Measurements from ENCODE around the gene ZNRF3.
"Not testable (repeated sequence)": the region's sequence is repeated elsewhere in the genome, so short reads cannot be mapped to it uniquely, and the experiment has no call there.

Gene ZNRF3

GRCh38 chr22:28882878-28883656, at the start of gene ZNRF3:
TSS of gene ZNRF3 (plus strand) at chr22:28883572. CDS start at chr22:28883767, 195 bp downstream.
- no peak for TF ChIP-seq CTCF (IDR thresholded peaks at IDR 0.05; ENCODE audit: low read depth, low read length, missing control alignments)
- in situ Hi-C loops (cut with HindIII; ENCODE audit: low sequenced_read_pairs): loop anchor here (10.0 kb wide), 1 partner anchor 152 kb away; no protein-coding TSS in a partner anchor
- peak; percentile 78 for DNase-seq (ENCODE audit: low read depth)
- H3K4me3 ChIP-seq (ENCODE audit: low read depth, low read length): peak within 1 kb of the TSS; percentile 64

- no peak overlapping the region for H3K4me3 ChIP-seq (ENCODE audit: low read depth, low read length)
- in situ Hi-C loops (cut with HindIII; ENCODE audit: low sequenced_read_pairs): loop anchor here (10.0 kb wide), 1 partner anchor 241 kb away; no protein-coding TSS in a partner anchor
- no peak for TF ChIP-seq CTCF (IDR thresholded peaks at IDR 0.05; ENCODE audit: low read depth, low read length, missing control alignments)
- DNase-seq (ENCODE audit: low read depth): no peak
Observed at GRCh38 chr22:28835630-28836189, 47.7 kb upstream of the ZNRF3 start.

GRCh38 chr22:28837640-28838039, 45.7 kb upstream of the ZNRF3 start:
- in situ Hi-C loops (cut with HindIII; ENCODE audit: low sequenced_read_pairs): loop anchor here (10.0 kb wide), 1 partner anchor 243 kb away; no protein-coding TSS in a partner anchor
- no peak for TF ChIP-seq CTCF (IDR thresholded peaks at IDR 0.05; ENCODE audit: low read depth, low read length, missing control alignments)
- H3K4me3 ChIP-seq (ENCODE audit: low read depth, low read length): no peak overlapping the region
- DNase-seq (ENCODE audit: low read depth): no peak

GRCh38 chr22:28838971-28839370, 44.4 kb upstream of the ZNRF3 start:
- in situ Hi-C loops (cut with HindIII; ENCODE audit: low sequenced_read_pairs): loop anchor here (10.0 kb wide), 1 partner anchor 244 kb away; no protein-coding TSS in a partner anchor
- no peak for TF ChIP-seq CTCF (IDR thresholded peaks at IDR 0.05; ENCODE audit: low read depth, low read length, missing control alignments)
- no peak overlapping the region for H3K4me3 ChIP-seq (ENCODE audit: low read depth, low read length)
- DNase-seq (ENCODE audit: low read depth): no peak

- TF ChIP-seq CTCF (IDR thresholded peaks at IDR 0.05; ENCODE audit: low read depth, low read length, missing control alignments): no peak
- H3K4me3 ChIP-seq (ENCODE audit: low read depth, low read length): no peak overlapping the region
- DNase-seq (ENCODE audit: low read depth): no peak
- in situ Hi-C loops (cut with HindIII; ENCODE audit: low sequenced_read_pairs): loop anchor here (10.0 kb wide), 1 partner anchor 766 kb away; no protein-coding TSS in a partner anchor
Observed at GRCh38 chr22:28841111-28841510, 42.3 kb upstream of the ZNRF3 start.

- no peak for DNase-seq (ENCODE audit: low read depth)
- TF ChIP-seq CTCF (IDR thresholded peaks at IDR 0.05; ENCODE audit: low read depth, low read length, missing control alignments): no peak
- in situ Hi-C loops (cut with HindIII; ENCODE audit: low sequenced_read_pairs): loop anchor here (10.0 kb wide), 1 partner anchor 769 kb away; no protein-coding TSS in a partner anchor
- no peak overlapping the region for H3K4me3 ChIP-seq (ENCODE audit: low read depth, low read length)
Observed at GRCh38 chr22:28843633-28844032, 39.7 kb upstream of the ZNRF3 start.

GRCh38 chr22:28844277-28844676, 39.1 kb upstream of the ZNRF3 start:
- not testable (repeated sequence) for H3K4me3 ChIP-seq (ENCODE audit: low read depth, low read length); DNase-seq (ENCODE audit: low read depth)
- in situ Hi-C loops (cut with HindIII; ENCODE audit: low sequenced_read_pairs): loop anchor here (10.0 kb wide), 1 partner anchor 769 kb away; no protein-coding TSS in a partner anchor

Measured in astrocyte of the cerebellum (primary cell).